ENCODE measurements around the gene RCOR1.

The RCOR1 gene

GRCh38 chr14:102731101-102731870 is 138.8 kb downstream of the RCOR1 start:
- H3K4me3 ChIP-seq (ENCODE audit: low read depth, low read length): no peak overlapping the region
- no peak for TF ChIP-seq CTCF (IDR thresholded peaks at IDR 0.05; ENCODE audit: borderline replicate concordance, insufficient read depth, low read depth, low read length)

DNA sequence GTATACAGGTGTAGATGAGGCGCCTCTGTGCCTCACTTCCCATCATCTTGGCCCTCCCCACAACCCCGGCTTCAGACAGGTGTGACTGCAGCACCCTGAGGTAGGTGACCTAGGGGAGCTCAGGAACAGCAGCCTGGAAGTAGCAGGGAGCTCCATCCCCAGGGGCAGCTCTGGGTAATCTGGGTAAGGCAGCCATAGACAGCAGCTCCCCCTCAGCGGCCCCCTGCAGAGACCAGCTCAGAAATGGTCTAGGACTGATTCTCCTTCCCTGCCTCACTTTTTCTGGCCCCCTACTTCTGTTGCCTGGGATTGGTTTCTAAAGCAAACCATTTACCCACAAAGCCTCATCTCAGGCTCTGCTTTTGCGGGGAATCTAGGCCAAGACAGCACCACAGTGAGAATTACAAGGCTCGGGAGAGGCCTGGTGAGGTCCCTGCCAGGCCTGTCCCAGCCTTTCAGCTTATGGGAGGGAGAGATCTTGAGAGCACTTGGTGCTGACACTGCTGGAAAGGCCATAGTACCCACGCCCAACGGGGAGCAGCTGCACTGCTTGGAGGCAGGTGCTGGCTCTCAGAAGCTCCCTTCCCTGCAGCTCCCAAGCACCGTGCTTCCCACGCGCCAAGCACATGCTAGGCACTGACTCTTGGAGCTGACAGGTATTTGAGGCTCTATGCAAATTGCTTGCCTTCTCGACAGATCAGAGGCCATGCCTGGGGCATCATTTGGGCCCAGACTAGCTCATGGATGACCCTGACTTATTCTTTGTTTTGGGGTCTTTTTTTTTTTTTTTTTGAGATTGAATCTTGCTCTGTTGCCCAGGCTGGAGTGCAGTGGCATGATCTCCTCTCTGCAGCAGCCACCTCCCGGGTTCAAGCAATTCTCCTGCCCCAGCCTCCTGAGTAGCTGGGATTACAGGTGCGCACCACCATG is 139.7 kb downstream of the RCOR1 start:
- H3K4me3 ChIP-seq (ENCODE audit: low read depth, low read length): no peak overlapping the region
- TF ChIP-seq CTCF (IDR thresholded peaks at IDR 0.05; ENCODE audit: borderline replicate concordance, insufficient read depth, low read depth, low read length): no peak

DNA sequence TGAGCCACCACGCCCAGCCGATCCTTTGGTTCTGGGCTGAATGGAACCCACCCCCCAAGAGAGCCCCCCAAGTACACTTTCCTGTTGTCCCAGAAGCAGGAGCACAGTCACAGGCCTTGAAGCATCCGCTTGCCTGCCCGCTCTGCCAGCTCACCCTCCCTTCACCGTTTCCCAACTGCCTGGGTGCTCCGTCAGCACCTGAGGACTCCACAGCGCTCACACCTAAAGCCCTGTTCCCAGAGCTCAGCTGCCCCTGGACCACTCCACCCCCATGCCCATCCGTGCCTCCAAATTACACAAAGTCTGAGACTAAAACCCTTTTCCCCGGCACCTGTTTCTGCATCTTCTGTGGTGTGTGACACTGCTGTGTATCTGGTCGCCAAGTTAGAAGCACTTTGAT is 140.5 kb downstream of the RCOR1 start:
- no peak for TF ChIP-seq CTCF (IDR thresholded peaks at IDR 0.05; ENCODE audit: borderline replicate concordance, insufficient read depth, low read depth, low read length)
- no peak overlapping the region for H3K4me3 ChIP-seq (ENCODE audit: low read depth, low read length)

- no peak for TF ChIP-seq CTCF (IDR thresholded peaks at IDR 0.05; ENCODE audit: borderline replicate concordance, insufficient read depth, low read depth, low read length)
- no peak overlapping the region for H3K4me3 ChIP-seq (ENCODE audit: low read depth, low read length)
Measured at GRCh38 chr14:102733326-102733725, 140.9 kb downstream of the RCOR1 start.

GRCh38 chr14:102734436-102734835 is 142.0 kb downstream of the RCOR1 start:
- no peak overlapping the region for H3K4me3 ChIP-seq (ENCODE audit: low read depth, low read length)
- TF ChIP-seq CTCF (IDR thresholded peaks at IDR 0.05; ENCODE audit: borderline replicate concordance, insufficient read depth, low read depth, low read length): no peak

DNA sequence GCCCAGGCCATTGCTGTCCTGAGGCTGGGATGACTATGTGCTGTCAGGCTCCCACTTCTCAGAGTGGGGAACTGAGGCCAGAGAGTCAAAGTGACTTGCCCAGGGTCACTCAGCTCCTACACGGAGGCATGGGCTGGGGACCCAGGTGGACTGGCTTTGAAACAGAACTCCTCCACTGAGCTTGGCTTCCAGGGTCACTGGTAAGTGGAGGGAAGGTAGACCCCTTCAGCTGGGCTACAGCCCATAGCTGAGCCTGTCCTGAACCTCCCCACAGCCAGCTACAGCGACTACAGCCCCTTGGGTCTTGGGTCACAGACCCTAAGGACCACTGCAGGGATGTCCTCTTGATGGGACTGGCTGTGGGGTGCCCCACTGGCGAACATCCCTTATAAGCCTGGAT is 144.5 kb downstream of the RCOR1 start:
- no peak overlapping the region for H3K4me3 ChIP-seq (ENCODE audit: low read depth, low read length)
- TF ChIP-seq CTCF (IDR thresholded peaks at IDR 0.05; ENCODE audit: borderline replicate concordance, insufficient read depth, low read depth, low read length): no peak
